GM18868 (cell line): ENCODE measurements around the gene NR2C2.
"Not testable (repeated sequence)": the region's sequence is repeated elsewhere in the genome, so short reads cannot be mapped to it uniquely, and the experiment has no call there.

ENCODE experiments used
- ATAC-seq: cut with Tn5 transposase; IDR thresholded peaks from one replicate; pipeline ENCODE4 v1.9.1; 2021; ENCODE audit warnings: mild to moderate bottlenecking, moderate library complexity; ENCODE audit not compliant: unreplicated experiment

The NR2C2 gene

DNA sequence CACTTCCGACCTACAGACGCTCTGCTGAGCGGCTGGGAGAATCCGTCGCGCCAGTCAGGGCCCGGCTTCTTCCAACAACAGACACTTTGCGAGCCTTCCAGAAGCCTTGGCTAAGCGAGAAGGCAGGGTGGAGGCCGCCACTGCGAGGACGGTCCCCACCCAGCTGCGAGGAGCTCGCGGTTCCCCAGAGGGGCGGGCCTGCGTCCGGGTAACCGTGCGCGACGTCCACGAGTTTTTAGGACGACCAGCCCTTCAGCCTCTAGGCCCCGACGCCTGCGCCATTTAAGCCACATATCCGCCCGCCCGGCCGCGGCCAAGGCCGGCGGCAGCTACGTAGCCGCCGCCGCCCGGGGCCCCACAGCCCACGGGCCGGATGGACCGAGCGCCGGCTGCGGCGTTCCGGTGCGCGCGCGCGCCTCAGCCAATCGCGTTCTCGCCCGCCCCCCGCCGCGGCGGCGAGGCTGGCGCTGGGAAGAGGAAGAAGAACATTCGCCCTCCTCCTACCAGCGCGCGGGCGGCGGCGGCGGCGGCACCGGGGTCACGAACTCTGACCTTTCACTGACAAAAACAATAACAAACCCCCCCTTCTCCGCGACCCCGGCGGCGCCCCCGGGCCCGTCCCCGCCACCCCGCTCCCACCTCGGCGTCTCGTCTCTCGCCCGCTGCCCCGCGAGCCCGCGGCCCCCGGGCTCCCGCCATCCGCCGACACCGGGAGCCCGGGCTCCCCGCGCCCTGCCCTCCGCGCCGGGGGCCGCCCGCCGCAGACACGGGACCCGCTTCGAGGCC lies at the start of gene NR2C2:
TSS of gene NR2C2 (plus strand) at position 484 of the 786 bp plus-strand sequence. CDS start 56,332 bp downstream, outside the sequence.
- peak; percentile 56 for ATAC-seq

GRCh38 chr3:14898929-14899328 lies 48.5 kb upstream of the NR2C2 start:
- ATAC-seq, result no peak

- no peak for ATAC-seq
These were observed 47.3 kb upstream of the NR2C2 start for GRCh38 chr3:14899993-14900618.

DNA sequence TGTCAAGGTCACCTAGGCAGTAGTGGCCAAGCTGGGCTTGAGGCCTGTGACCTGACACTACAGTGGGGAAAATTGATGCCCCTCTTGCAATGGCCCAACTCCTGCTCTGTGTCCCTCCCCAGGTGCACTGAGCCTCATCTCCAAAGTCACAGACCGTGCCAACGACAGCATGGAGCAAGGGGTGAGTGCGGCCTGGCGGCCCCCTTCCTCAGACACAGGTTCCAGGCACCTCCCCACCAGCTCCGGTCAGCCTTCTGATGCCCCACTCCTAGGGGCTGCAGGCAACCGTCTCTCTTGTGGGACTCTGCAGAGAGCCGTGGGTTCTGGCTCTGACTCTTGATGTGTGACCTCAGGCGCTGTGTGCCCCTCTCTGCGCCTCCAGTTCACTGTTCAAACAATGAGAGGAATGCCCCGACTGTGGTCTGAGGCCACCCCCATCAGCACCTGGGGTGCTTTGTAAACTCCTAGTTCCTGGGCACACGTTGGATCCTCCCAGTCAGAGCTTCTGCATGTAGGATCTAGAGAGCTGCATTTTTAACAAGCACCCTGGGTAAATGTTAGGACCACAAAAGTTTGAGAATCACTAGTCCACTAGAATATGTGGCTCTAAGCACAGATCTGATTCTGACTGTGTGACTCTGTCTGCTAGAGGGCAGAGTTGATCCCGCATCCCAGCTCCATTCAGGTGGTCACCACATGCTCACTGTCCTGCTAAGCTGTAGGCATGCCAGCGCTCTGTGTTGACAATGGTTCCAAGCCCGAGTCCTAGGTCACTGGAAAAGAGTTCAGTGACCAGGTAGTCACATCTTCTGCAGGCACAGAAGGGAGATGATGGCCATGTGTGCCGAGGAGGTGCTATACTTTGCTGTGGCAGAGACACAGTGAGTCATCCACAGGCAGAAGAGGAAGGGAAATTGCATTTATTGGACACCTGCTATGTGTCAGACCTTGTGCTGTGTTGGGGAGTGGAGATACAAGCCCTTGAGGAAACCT lies 46.2 kb upstream of the NR2C2 start:
- no peak for ATAC-seq

- no peak for ATAC-seq
These were observed 44.7 kb upstream of the NR2C2 start for GRCh38 chr3:14902719-14903118.

DNA sequence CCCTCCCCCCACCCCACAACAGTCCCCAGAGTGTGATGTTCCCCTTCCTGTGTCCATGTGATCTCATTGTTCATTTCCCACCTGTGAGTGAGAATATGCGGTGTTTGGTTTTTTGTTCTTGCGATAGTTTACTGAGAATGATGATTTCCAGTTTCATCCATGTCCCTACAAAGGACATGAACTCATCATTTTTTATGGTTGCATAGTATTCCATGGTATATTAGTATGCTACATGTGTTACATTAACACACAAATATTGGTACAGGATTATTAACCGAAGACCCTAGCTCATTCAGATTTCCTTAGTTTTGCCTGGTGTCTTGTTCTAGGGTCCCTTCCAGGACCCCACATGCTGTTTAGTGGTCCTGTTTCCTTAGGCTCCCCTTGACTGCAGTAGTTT lies 43.9 kb upstream of the NR2C2 start:
- not testable (repeated sequence) for ATAC-seq

GRCh38 chr3:14905055-14905657 lies 42.2 kb upstream of the NR2C2 start:
- ATAC-seq, result no peak

GRCh38 chr3:14906355-14906971 lies 40.9 kb upstream of the NR2C2 start:
- no peak for ATAC-seq

GRCh38 chr3:14907043-14907966 lies 40.1 kb upstream of the NR2C2 start:
- ATAC-seq, result no peak

- no peak for ATAC-seq
These were observed 38.1 kb upstream of the NR2C2 start for GRCh38 chr3:14909250-14909649.

GRCh38 chr3:14911651-14912050 lies 35.7 kb upstream of the NR2C2 start:
- ATAC-seq, result no peak

DNA sequence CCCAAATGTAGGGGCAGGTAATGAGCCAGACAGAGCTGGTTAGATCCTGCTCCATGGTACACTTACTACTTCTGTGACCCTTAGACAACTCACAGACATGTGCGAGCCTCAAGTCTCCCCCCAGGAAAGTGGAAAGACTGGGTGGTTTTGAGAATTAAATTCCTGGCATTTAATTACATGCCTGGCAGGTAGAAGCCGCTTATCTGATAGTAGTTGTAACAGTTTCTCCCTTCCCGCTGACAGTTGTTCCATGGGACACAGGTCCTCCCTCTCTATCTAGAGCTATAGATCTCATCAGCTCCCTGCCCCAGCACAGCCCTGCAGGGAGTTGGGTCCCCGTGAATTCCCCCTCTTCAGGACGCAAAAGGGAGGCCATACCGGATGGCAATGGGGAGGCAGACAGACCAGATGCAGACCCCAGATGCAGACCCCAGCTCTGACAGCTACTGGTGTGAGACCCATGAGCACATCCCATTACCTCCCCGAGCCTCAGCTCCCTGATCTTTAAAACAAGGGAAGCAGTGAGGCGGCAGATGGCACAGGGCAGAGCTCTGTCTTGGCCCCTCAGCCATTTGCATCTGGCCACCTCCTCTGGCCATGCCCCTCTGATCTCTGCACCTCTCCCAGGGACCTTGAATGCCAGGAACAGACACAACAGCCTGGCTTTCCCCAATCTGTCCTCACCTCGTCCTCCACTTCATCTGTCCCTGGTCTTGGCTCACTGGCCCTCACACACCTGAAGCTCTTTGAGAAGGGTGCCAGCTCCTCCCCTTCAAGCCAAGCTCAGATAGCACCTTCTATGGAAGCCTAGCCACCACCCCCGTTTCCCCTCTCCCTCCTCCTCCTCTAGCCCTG lies 34.1 kb upstream of the NR2C2 start:
- no peak for ATAC-seq

DNA sequence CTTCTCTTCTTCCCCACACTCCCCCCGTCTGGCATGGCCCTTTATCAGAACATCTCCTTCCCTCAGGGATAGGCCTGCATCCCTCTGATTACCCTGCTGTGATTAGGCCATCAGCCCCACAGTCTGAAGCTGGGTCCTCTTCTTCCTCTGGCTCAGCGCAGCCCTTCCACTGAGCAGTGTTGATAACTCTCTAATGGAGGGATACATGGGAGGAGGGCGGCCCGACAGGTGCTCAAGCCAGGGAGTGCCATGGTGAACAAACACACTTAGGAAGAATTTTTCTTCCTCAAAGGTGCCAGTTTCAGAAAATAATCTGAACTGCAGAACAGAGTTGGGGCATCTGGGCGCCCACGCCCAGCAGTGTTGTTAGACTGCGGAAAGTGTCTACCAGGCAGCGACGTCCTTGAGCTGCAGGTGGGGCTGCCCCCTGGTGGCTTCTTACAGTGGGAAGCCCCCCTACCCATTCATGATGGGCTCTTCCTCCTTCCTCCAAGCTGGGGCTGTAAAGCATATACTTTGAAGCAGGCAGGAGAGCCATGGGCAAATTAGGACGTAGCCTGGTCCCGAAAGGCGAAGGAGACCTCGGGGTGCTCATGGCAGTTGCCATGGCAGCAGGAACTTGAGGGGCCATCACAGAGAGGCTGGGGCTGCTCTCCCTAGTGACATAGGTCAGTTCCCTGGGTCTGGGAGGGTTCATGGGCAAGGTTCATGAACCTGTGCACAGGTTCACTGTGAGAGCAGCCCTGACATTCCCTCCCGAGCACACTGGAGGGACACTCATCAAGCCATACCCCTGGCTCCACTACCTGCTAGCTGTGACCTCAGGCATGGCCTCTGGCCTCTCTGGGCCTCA lies 33.2 kb upstream of the NR2C2 start:
- ATAC-seq, result no peak

- no peak for ATAC-seq
These were observed 32.6 kb upstream of the NR2C2 start for GRCh38 chr3:14914779-14915117.

DNA sequence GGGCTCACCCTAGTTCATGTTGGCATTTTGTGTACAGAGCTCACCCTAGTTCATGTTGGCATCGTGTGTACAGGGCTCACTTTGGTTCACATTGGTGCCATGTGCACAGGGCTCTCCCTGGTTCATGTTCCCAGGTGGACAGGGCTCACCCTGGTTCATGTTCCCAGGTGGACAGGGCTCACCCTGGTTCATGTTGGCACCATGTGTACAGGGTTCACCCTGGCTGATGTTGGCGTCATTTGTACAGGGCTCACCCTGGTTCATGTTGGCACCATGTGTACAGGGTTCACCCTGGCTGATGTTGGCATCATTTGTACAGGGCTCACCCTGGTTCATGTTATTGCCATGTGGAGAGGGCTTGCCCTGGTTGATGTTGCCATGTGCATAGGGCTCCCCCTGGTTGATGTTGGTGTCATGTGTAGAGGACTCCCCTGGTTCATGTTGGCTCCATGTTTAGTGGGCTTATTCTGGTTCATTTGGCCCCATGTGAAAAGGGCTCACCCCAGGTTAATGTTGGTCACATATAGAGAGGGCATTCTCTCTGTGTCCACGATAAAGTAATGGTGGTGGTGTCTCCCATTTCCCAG lies 31.7 kb upstream of the NR2C2 start:
- ATAC-seq, result no peak

DNA sequence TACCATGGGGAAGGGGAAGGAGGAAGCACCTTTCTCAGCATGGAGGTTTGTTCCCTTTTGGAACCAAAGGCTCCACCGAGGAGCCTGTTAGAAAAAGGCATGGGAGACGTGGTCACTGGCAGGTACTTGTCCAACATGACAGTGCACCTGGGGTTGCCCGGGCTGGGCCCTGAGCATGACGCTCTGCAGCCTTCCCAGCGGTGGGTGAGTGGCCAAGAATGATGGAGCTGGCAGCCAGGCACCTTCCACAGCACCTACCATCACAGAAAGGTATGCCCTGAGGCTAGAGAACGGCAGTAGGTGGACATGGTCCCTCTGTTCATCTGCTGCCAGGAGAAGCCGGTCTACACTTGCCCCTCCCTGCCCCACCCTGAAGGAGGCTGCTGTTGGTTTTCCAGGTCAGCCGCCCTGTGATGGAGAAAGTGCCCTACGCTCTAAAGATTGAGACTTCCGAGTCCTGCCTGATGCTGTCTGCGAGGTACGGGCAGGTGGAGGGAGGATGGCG lies 29.0 kb upstream of the NR2C2 start:
- ATAC-seq, result no peak

- ATAC-seq, result no peak
These were observed 26.8 kb upstream of the NR2C2 start for GRCh38 chr3:14920536-14920935.
